ENCODE data around the gene NAIF1.

Gene NAIF1

GRCh38 chr9:128021098-128021497, 46.0 kb downstream of the NAIF1 start:
- Mint-ChIP-seq H3K36me3 (ENCODE audit: insufficient read depth) (peaks cover 17% of the 10 kb centered on the region), H3K4me1 (peaks cover 50% of the 10 kb centered on the region), H3K4me3 (peak overlapping the region; percentile 58), H3K27ac (ENCODE audit: low read depth) (peak overlapping the region; percentile 97), H3K9me3 (no peaks in the 10 kb centered on the region), H3K27me3 (no peaks in the 10 kb centered on the region)
- DNase-seq (ENCODE audit: low spot score in 2 of 2) (no peak), ATAC-seq (replicated peaks; ENCODE audit: extremely low read depth, poor library complexity, severe bottlenecking) (no peak)

GRCh38 chr9:128020692-128021091, 46.4 kb downstream of the NAIF1 start:
- no peak for ATAC-seq (replicated peaks; ENCODE audit: extremely low read depth, poor library complexity, severe bottlenecking)
- no peaks in the 10 kb centered on the region for H3K9me3 Mint-ChIP-seq
- H3K4me1 Mint-ChIP-seq: peaks cover 46% of the 10 kb centered on the region
- DNase-seq (ENCODE audit: low spot score in 2 of 2): no peak
- H3K27ac Mint-ChIP-seq (ENCODE audit: low read depth): peak overlapping the region; percentile 97
- H3K27me3 Mint-ChIP-seq: no peaks in the 10 kb centered on the region
- peaks cover 14% of the 10 kb centered on the region for H3K36me3 Mint-ChIP-seq (ENCODE audit: insufficient read depth)
- H3K4me3 Mint-ChIP-seq: no peak overlapping the region

GRCh38 chr9:128015696-128016095, 51.4 kb downstream of the NAIF1 start:
- H3K36me3 Mint-ChIP-seq (ENCODE audit: insufficient read depth): no peaks in the 10 kb centered on the region
- H3K4me1 Mint-ChIP-seq: peaks cover 7% of the 10 kb centered on the region
- ATAC-seq (replicated peaks; ENCODE audit: extremely low read depth, poor library complexity, severe bottlenecking): no peak
- H3K4me3 Mint-ChIP-seq: no peak overlapping the region
- no peaks in the 10 kb centered on the region for H3K27me3 Mint-ChIP-seq
- H3K9me3 Mint-ChIP-seq: no peaks in the 10 kb centered on the region
- no peak for DNase-seq (ENCODE audit: low spot score in 2 of 2)
- no peak overlapping the region for H3K27ac Mint-ChIP-seq (ENCODE audit: low read depth)
